ENCODE data around the gene PTH. TPM values are rescaled to one million over a fixed set of nuclear protein-coding genes. Genes with fewer than 3 reads are reported as not detected.

The PTH gene
- total RNA-seq, 2 donors from 2014 or later: not detected

- DNase-seq: no peak
- no peak overlapping the region for H3K4me3 Mint-ChIP-seq
- no peaks in the 10 kb centered on the region for H3K27me3 Mint-ChIP-seq (ENCODE audit: insufficient read depth)
- H3K27me3 ChIP-seq (ENCODE audit: control insufficient read depth, insufficient read depth, low read length, poor library complexity, severe bottlenecking): no peaks in the 10 kb centered on the region
- TF ChIP-seq CTCF (conservative IDR thresholded peaks at IDR 0.05): no peak
- H3K9ac ChIP-seq (ENCODE audit: extremely low read depth, low read length, poor library complexity, severe bottlenecking): no peak overlapping the region
- H3K36me3 ChIP-seq (ENCODE audit: control insufficient read depth, insufficient read depth, low read length): peaks cover 4% of the 10 kb centered on the region
- H3K4me1 ChIP-seq (ENCODE audit: control insufficient read depth, insufficient read depth, low read length): no peaks in the 10 kb centered on the region
- 82% methylated on average over 1 of the region's 1 CpG; no CpG with 5 or more reads in 1 of the 2 experiments for WGBS, 2 experiments (ENCODE audit: insufficient coverage in 1 of 2, insufficient read length in 1 of 2)
- no peak overlapping the region for H3K4me3 ChIP-seq (ENCODE audit: low read length)
- peaks cover 5% of the 10 kb centered on the region for H3K4me1 Mint-ChIP-seq
- no peak overlapping the region for H3K27ac ChIP-seq (ENCODE audit: low read depth, low read length)
- H3K9me3 ChIP-seq (ENCODE audit: control insufficient read depth, low read length): peaks cover 22% of the 10 kb centered on the region
- H3K27ac Mint-ChIP-seq: no peak overlapping the region
- peaks cover 4% of the 10 kb centered on the region for H3K9me3 Mint-ChIP-seq
- H3K36me3 Mint-ChIP-seq (ENCODE audit: low read depth): no peaks in the 10 kb centered on the region
Measured at GRCh38 chr11:13449522-13449921, 46.3 kb downstream of the PTH start.

DNA sequence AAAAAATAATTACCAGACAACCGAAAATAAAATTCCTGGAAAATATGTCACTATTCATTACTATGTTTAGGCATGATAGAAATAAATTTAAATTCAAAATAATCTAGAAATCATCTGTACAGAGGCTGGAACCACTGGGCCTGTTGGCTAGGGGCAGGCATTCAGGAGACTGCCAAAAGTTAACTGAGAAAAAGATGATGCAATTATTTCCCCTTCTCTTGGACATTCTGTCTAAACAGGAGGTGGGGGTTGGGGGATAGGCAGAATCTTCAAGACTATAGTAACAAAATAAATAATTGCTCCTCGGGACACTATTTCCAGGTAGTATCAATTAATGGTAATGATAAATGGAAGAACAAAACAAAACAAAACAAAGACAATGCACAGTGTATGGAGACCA is 46.9 kb downstream of the PTH start:
- no peak overlapping the region for H3K27ac ChIP-seq (ENCODE audit: low read depth, low read length)
- WGBS, 2 experiments (ENCODE audit: insufficient coverage in 1 of 2, insufficient read length in 1 of 2): no CpG with 5 or more reads among the region's 2 CpGs
- Mint-ChIP-seq H3K9me3 (peaks cover 4% of the 10 kb centered on the region), H3K27ac (no peak overlapping the region), H3K4me1 (peaks cover 5% of the 10 kb centered on the region), H3K27me3 (ENCODE audit: insufficient read depth) (no peaks in the 10 kb centered on the region), H3K36me3 (ENCODE audit: low read depth) (no peaks in the 10 kb centered on the region), H3K4me3 (no peak overlapping the region)
- TF ChIP-seq CTCF (conservative IDR thresholded peaks at IDR 0.05): no peak
- no peak for DNase-seq
- peaks cover 4% of the 10 kb centered on the region for H3K36me3 ChIP-seq (ENCODE audit: control insufficient read depth, insufficient read depth, low read length)
- no peaks in the 10 kb centered on the region for H3K27me3 ChIP-seq (ENCODE audit: control insufficient read depth, insufficient read depth, low read length, poor library complexity, severe bottlenecking)
- peaks cover 17% of the 10 kb centered on the region for H3K9me3 ChIP-seq (ENCODE audit: control insufficient read depth, low read length)
- H3K4me3 ChIP-seq (ENCODE audit: low read length): no peak overlapping the region
- no peaks in the 10 kb centered on the region for H3K4me1 ChIP-seq (ENCODE audit: control insufficient read depth, insufficient read depth, low read length)
- no peak overlapping the region for H3K9ac ChIP-seq (ENCODE audit: extremely low read depth, low read length, poor library complexity, severe bottlenecking)

GRCh38 chr11:13446444-13446843 is 49.4 kb downstream of the PTH start:
- Mint-ChIP-seq H3K4me1 (peaks cover 8% of the 10 kb centered on the region), H3K27ac (no peak overlapping the region), H3K9me3 (peaks cover 4% of the 10 kb centered on the region), H3K36me3 (ENCODE audit: low read depth) (peaks cover 2% of the 10 kb centered on the region), H3K4me3 (no peak overlapping the region), H3K27me3 (ENCODE audit: insufficient read depth) (no peaks in the 10 kb centered on the region)
- Histone ChIP-seq H3K9ac (ENCODE audit: extremely low read depth, low read length, poor library complexity, severe bottlenecking) (no peak overlapping the region), H3K9me3 (ENCODE audit: control insufficient read depth, low read length) (peaks cover 15% of the 10 kb centered on the region), H3K27ac (ENCODE audit: low read depth, low read length) (no peak overlapping the region), H3K27me3 (ENCODE audit: control insufficient read depth, insufficient read depth, low read length, poor library complexity, severe bottlenecking) (no peaks in the 10 kb centered on the region), H3K4me3 (ENCODE audit: low read length) (no peak overlapping the region), H3K36me3 (ENCODE audit: control insufficient read depth, insufficient read depth, low read length) (peaks cover 4% of the 10 kb centered on the region), H3K4me1 (ENCODE audit: control insufficient read depth, insufficient read depth, low read length) (peaks cover 4% of the 10 kb centered on the region)
- no peak for TF ChIP-seq CTCF (conservative IDR thresholded peaks at IDR 0.05)
- no peak for DNase-seq

Data from endodermal cell (in vitro differentiated cells).